Endothelial cell of umbilical vein (primary cell): Measurements from ENCODE around the gene HPSE2. TPM values are rescaled to one million over a fixed set of nuclear protein-coding genes. Genes with fewer than 3 reads are reported as not detected.
"Not testable (repeated sequence)": the region's sequence is repeated elsewhere in the genome, so short reads cannot be mapped to it uniquely, and the experiment has no call there.

Experiments used
- BruUV-seq: library from RNA; stranded (reverse); fragments of 400-500 nt; replicated peaks from 2 replicates; lab custom pipeline; 2021; lab: Mats Ljungman, UMichigan
- CTCF ChIA-PET: fragments of 300-600, 350-600 bp; sonication (Branson Sonifier 250); formaldehyde crosslinking; loops from one replicate; lab custom pipeline; 2021; ENCODE audit warnings: antibody characterized with exemption, inconsistent platforms; lab: Charles Lee
- POLR2A ChIA-PET: fragments of 300-600, 350-600 bp; sonication (Branson Sonifier 250); formaldehyde crosslinking; loops from one replicate; lab custom pipeline; 2021; ENCODE audit warnings: antibody characterized with exemption, inconsistent platforms; lab: Charles Lee
- DNase-seq: peaks from one replicate; pipeline ENCODE4 v3.0.0-alpha.2; 2011; ENCODE audit warnings: low read depth, low spot score
- FAIRE-seq: peaks from 2 replicates; lab custom pipeline; 2011; peaks lifted over from hg19 to GRCh38; lab: Jason Lieb, UNC
- H2AFZ ChIP-seq: 2 replicates; pipeline ENCODE4 v1.6.0; 2012; ENCODE audit warnings: low read depth, low read length, control low read depth, inconsistent platforms
- H3K27ac ChIP-seq: 2 replicates; pipeline ENCODE4 v1.5.1; 2011; ENCODE audit warnings: low read depth, mild to moderate bottlenecking, control low read depth, low read length, moderate library complexity; ENCODE audit not compliant: insufficient read depth
- H3K27me3 ChIP-seq, 2 experiments: 2 replicates each; pipeline versions ENCODE4 v1.6.0 to v1.6.1; 2011; ENCODE audit warnings: low read length in 2 of 2, mixed read lengths in 1 of 2; ENCODE audit not compliant: control insufficient read depth in 2 of 2, insufficient read depth in 2 of 2
- H3K36me3 ChIP-seq, 2 experiments: 2 replicates in 1 of 2; 3 replicates in 1 of 2; pipeline ENCODE4 v1.5.1; 2011; ENCODE audit warnings: low read length in 2 of 2, mild to moderate bottlenecking in 1 of 2, moderate library complexity in 1 of 2; ENCODE audit not compliant: control insufficient read depth in 2 of 2, insufficient read depth in 2 of 2; ENCODE audit errors: extremely low read depth in 1 of 2
- H3K4me1 ChIP-seq: 3 replicates; pipeline ENCODE4 v1.5.1; 2011; ENCODE audit warnings: mild to moderate bottlenecking, low read length; ENCODE audit not compliant: control insufficient read depth, insufficient read depth; ENCODE audit errors: extremely low read depth
- H3K4me2 ChIP-seq: 2 replicates; pipeline ENCODE4 v1.6.1; 2011; ENCODE audit warnings: low read length, control low read depth, mixed read lengths; ENCODE audit not compliant: insufficient read depth
- H3K4me3 ChIP-seq, 3 experiments: fragments of 200-600 bp in 1 of 3; sonication (generic), shearing (Covaris generic) in 1 of 3; replicated peaks in 1 of 3; 2 replicates each; pipeline ENCODE4 v1.5.1; 2011 to 2016; ENCODE audit warnings: control low read depth in 3 of 3, low read length in 3 of 3, mild to moderate bottlenecking in 2 of 3, inconsistent platforms in 1 of 3, low read depth in 1 of 3, moderate library complexity in 1 of 3; ENCODE audit not compliant: insufficient read depth in 1 of 3
- H3K79me2 ChIP-seq: 2 replicates; pipeline ENCODE4 v1.6.0; 2012; ENCODE audit warnings: low read length, inconsistent platforms; ENCODE audit not compliant: control insufficient read depth, insufficient read depth
- H3K9ac ChIP-seq: replicated peaks from 2 replicates; pipeline ENCODE3; 2011; ENCODE audit warnings: low read length, control low read depth; ENCODE audit not compliant: insufficient read depth; ENCODE audit errors: extremely low read depth
- H3K9me1 ChIP-seq: replicated peaks from 3 replicates; pipeline ENCODE4 v1.6.0; 2011; ENCODE audit warnings: mild to moderate bottlenecking, low read length; ENCODE audit not compliant: control insufficient read depth, insufficient read depth; ENCODE audit errors: extremely low read depth
- H3K9me3 ChIP-seq: replicated peaks from 2 replicates; pipeline ENCODE4 v1.5.1; 2012; ENCODE audit warnings: low read length, inconsistent platforms; ENCODE audit not compliant: control insufficient read depth, insufficient read depth
- H4K20me1 ChIP-seq: replicated peaks from 2 replicates; pipeline ENCODE3; 2011; ENCODE audit warnings: mild to moderate bottlenecking, low read length; ENCODE audit not compliant: control insufficient read depth, insufficient read depth; ENCODE audit errors: extremely low read depth
- EZH2 ChIP-seq: IDR thresholded peaks from 2 replicates; pipeline ENCODE4 v1.6.1; 2012; ENCODE audit warnings: borderline replicate concordance, low read depth, mild to moderate bottlenecking, moderate library complexity, low read length, inconsistent platforms; ENCODE audit not compliant: severe bottlenecking
- FOS ChIP-seq: IDR thresholded peaks from 2 replicates; pipeline ENCODE4 v1.6.1; 2011; ENCODE audit warnings: mild to moderate bottlenecking, low read length, moderate library complexity, borderline replicate concordance; ENCODE audit not compliant: insufficient read depth
- GATA2 ChIP-seq: IDR thresholded peaks from 2 replicates; pipeline ENCODE4 v1.7.0; 2011; ENCODE audit warnings: low read depth, mild to moderate bottlenecking, moderate library complexity, mixed read lengths, low read length; ENCODE audit not compliant: insufficient read length, insufficient read depth
- JUN ChIP-seq: IDR thresholded peaks from 2 replicates; pipeline ENCODE4 v1.6.1; 2011; ENCODE audit warnings: borderline replicate concordance, low read depth; ENCODE audit not compliant: insufficient read length, insufficient read depth
- MYC ChIP-seq: IDR thresholded peaks from one replicate; pipeline ENCODE4 v1.6.1; 2011; ENCODE audit warnings: mild to moderate bottlenecking, low read depth, low read length
- POLR2A ChIP-seq: IDR thresholded peaks from 2 replicates; pipeline ENCODE4 v1.6.1; 2012; ENCODE audit warnings: low read depth, mild to moderate bottlenecking, control low read depth, low read length
- POLR2AphosphoS5 ChIP-seq: IDR thresholded peaks from 2 replicates; pipeline ENCODE4 v1.6.1; 2012; ENCODE audit warnings: low read depth, mild to moderate bottlenecking, control low read depth, low read length, moderate library complexity; ENCODE audit not compliant: insufficient read depth
- dilution Hi-C: fragments of 300-500 bp; cut with MboI; formaldehyde crosslinking; loops from one replicate; pipeline ENCODE4 v1.15.0; 2019; ENCODE audit warnings: low sequenced_read_pairs; ENCODE audit not compliant: extremely low pct_ligation_motif_present
- intact Hi-C: fragments of 100-400 bp; cut with micrococcal nuclease; formaldehyde crosslinking; loops from one replicate; pipeline ENCODE4 v1.10.0; 2022
- polyA plus RNA-seq, 4 experiments: library from polyadenylated mRNA; depleted of rRNA in 3 of 4; stranded (reverse) in 3 of 4; unstranded in 1 of 4; fragments of >200 nt; gene quantifications; 2 replicates each; pipeline versions ENCODE4 v1.2.1 to v1.2.3, GENCODE V29; 2011 to 2012; ENCODE audit warnings: missing spikeins in 1 of 4
- total RNA-seq: library from RNA; stranded (reverse); gene quantifications from 2 replicates; pipeline ENCODE4 v1.2.3, GENCODE V29; 2021
- TF ChIP-seq, protein P1 (sequence below), 2 donors: IDR thresholded peaks; 1 replicate in 1 of 2; 2 replicates in 1 of 2; pipeline ENCODE4 v1.5.1; 2011; ENCODE audit warnings: low read length in 2 of 2, mild to moderate bottlenecking in 2 of 2, moderate library complexity in 2 of 2, control low read depth in 1 of 2, inconsistent platforms in 1 of 2, low read depth in 1 of 2; ENCODE audit not compliant: insufficient read depth in 1 of 2; ENCODE audit errors: extremely low read depth in 1 of 2
- TF ChIP-seq, protein P2 (sequence below): IDR thresholded peaks from 2 replicates; pipeline ENCODE4 v1.6.1; 2011; ENCODE audit not compliant: insufficient read depth, insufficient read length

The HPSE2 gene
- total and polyA plus RNA-seq, 2 donors (not counting 3 experiments of a cell fraction or from before 2014, with no cell fraction given) = not detected

DNA sequence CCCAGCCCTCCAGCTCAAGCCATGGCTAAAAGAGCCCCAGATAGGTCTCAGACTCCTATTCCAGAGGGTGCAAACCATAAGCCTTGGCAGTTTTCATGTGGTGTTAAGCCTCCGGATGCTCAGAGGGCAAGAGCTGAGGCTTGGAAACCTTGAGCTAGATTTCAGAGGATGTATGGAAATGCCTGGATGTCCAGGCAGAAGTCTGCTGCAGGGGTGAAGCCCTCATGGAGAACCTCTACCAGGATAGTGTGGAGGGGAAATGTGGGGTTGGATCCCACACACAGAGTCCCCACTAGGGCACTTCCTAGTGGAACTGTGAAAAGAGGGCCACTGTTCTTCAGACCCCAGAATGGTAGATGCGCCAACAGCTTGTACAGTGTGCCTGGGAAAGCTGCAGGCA, 13.2 kb upstream of the HPSE2 start:
- H3K9me3 ChIP-seq = no peaks in the 10 kb centered on the region
- no peaks in the 10 kb centered on the region for H3K27me3 ChIP-seq
- H3K4me2 ChIP-seq = no peak overlapping the region
- CTCF ChIA-PET = interaction anchor here (1.5 kb wide), 1 partner anchor 781 kb away, joined by 16 read pairs; no protein-coding TSS in a partner anchor
- intact Hi-C loops (no loop called here), dilution Hi-C loops (no loop called here)
- H2AFZ ChIP-seq = no peak overlapping the region
- H3K4me1 ChIP-seq = no peaks in the 10 kb centered on the region
- BruUV-seq = no TSS peak
- H3K9me1 ChIP-seq = no peaks in the 10 kb centered on the region
- H3K79me2 ChIP-seq = no peaks in the 10 kb centered on the region
- H3K9ac ChIP-seq = no peak overlapping the region
- DNase-seq = no peak
- POLR2A ChIA-PET = no interaction called here
- TF ChIP-seq EZH2 (no peak), GATA2 (no peak), FOS (no peak), MYC (no peak), JUN (no peak), POLR2A (no peak), POLR2AphosphoS5 (no peak)
- TF ChIP-seq, protein P1, sequence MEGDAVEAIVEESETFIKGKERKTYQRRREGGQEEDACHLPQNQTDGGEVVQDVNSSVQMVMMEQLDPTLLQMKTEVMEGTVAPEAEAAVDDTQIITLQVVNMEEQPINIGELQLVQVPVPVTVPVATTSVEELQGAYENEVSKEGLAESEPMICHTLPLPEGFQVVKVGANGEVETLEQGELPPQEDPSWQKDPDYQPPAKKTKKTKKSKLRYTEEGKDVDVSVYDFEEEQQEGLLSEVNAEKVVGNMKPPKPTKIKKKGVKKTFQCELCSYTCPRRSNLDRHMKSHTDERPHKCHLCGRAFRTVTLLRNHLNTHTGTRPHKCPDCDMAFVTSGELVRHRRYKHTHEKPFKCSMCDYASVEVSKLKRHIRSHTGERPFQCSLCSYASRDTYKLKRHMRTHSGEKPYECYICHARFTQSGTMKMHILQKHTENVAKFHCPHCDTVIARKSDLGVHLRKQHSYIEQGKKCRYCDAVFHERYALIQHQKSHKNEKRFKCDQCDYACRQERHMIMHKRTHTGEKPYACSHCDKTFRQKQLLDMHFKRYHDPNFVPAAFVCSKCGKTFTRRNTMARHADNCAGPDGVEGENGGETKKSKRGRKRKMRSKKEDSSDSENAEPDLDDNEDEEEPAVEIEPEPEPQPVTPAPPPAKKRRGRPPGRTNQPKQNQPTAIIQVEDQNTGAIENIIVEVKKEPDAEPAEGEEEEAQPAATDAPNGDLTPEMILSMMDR (IDR thresholded peaks at IDR 0.05; ENCODE audit: extremely low read depth in 1 of 2, insufficient read depth in 1 of 2, low read depth in 1 of 2, low read length in 2 of 2) = no peak
- TF ChIP-seq, protein P2, sequence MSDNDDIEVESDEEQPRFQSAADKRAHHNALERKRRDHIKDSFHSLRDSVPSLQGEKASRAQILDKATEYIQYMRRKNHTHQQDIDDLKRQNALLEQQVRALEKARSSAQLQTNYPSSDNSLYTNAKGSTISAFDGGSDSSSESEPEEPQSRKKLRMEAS = no peak
- no peaks in the 10 kb centered on the region for H3K36me3 ChIP-seq
- no peak for FAIRE-seq
- no peak overlapping the region for H3K27ac ChIP-seq
- H3K4me3 ChIP-seq = no peak overlapping the region
- no peaks in the 10 kb centered on the region for H4K20me1 ChIP-seq

DNA sequence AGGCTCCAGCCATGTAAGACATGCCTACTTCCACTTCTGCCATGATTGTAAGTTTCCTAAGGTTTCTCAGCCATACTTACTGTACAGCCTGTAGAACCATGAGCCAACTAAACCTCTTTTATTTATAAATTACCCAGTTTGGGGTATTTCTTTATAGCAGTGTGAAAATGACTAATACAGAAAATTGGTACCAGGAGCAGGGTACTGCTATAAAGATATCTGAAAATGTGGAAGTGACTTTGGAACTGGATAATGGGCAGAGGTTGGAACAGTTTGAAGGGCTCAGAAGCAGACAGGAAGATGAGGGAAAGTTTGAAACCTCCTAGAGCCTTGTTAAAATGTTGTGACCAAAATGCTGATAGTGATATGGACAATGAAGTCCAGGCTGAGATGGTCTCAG, 12.2 kb upstream of the HPSE2 start:
- dilution Hi-C loops = not testable (repeated sequence)

More for the DNA sequence above, 12.2 kb upstream of the HPSE2 start:
- H3K27me3 ChIP-seq, H3K36me3 ChIP-seq, H3K79me2 ChIP-seq, H3K4me1 ChIP-seq, POLR2A ChIA-PET, H3K9me3 ChIP-seq, BruUV-seq, H3K9me1 ChIP-seq, FAIRE-seq, H4K20me1 ChIP-seq, H3K4me3 ChIP-seq, H3K27ac ChIP-seq, DNase-seq, H3K4me2 ChIP-seq, intact Hi-C loops, H2AFZ ChIP-seq, H3K9ac ChIP-seq: not testable (repeated sequence)
- CTCF ChIA-PET = interaction anchor here (1.5 to 1.6 kb wide), 3 partner anchors 780 to 986 kb away, joined by 11 to 220 read pairs (median 16); no protein-coding TSS in a partner anchor
